NT2/D1 (cell line): Measurements from ENCODE around the gene TBC1D21.

Experiments
- DNase-seq: peaks from one replicate; pipeline ENCODE4 v3.0.0-alpha.2; 2011; ENCODE audit warnings: low read depth, low spot score
- H3K27me3 ChIP-seq: 2 replicates; pipeline ENCODE4 v1.6.0; 2011; ENCODE audit warnings: mild to moderate bottlenecking; ENCODE audit not compliant: insufficient read length, insufficient read depth
- H3K36me3 ChIP-seq: 2 replicates; pipeline ENCODE4 v1.6.1; 2011; ENCODE audit warnings: mild to moderate bottlenecking, low read length, mixed read lengths; ENCODE audit not compliant: insufficient read depth, insufficient read length
- H3K4me1 ChIP-seq: 2 replicates; pipeline ENCODE4 v1.5.1; 2011; ENCODE audit not compliant: insufficient read depth, insufficient read length
- H3K4me3 ChIP-seq: 2 replicates; pipeline ENCODE4 v1.5.1; 2011; ENCODE audit warnings: low read depth; ENCODE audit not compliant: insufficient read length
- H3K9ac ChIP-seq: 2 replicates; pipeline ENCODE4 v1.6.0; 2011; ENCODE audit warnings: low read depth; ENCODE audit not compliant: insufficient read length
- H3K9me3 ChIP-seq: 2 replicates; pipeline ENCODE4 v1.5.1; 2011; ENCODE audit warnings: mild to moderate bottlenecking, low read length; ENCODE audit not compliant: insufficient read depth
- SUZ12 ChIP-seq: IDR thresholded peaks from 2 replicates; pipeline ENCODE4 v1.6.1; 2011; ENCODE audit not compliant: insufficient read length, insufficient read depth; ENCODE audit errors: extremely low read depth
- YY1 ChIP-seq: IDR thresholded peaks from 2 replicates; pipeline ENCODE4 v1.6.1; 2011; ENCODE audit not compliant: insufficient read length, insufficient read depth
- ZNF274 ChIP-seq: IDR thresholded peaks from 2 replicates; pipeline ENCODE4 v1.6.1; 2011; ENCODE audit warnings: mild to moderate bottlenecking, low read depth, low read length

Gene TBC1D21

GRCh38 chr15:73923488-73924164, 50.3 kb downstream of the TBC1D21 start:
- Histone ChIP-seq H3K4me3 (no peak overlapping the region), H3K36me3 (peaks cover 10% of the 10 kb centered on the region), H3K27me3 (no peaks in the 10 kb centered on the region), H3K9me3 (peaks cover 5% of the 10 kb centered on the region; the same call in 1 of the 2 replicates), H3K9ac (peak overlapping the region; percentile 12), H3K4me1 (peaks cover 43% of the 10 kb centered on the region)
- TF ChIP-seq SUZ12 (no peak), ZNF274 (no peak), YY1 (no peak)
- no peak for DNase-seq

GRCh38 chr15:73924171-73924921, 51.0 kb downstream of the TBC1D21 start:
- Histone ChIP-seq H3K9ac (peak overlapping the region; percentile 12), H3K9me3 (no peaks in the 10 kb centered on the region), H3K36me3 (peaks cover 11% of the 10 kb centered on the region), H3K4me1 (peaks cover 49% of the 10 kb centered on the region), H3K4me3 (no peak overlapping the region), H3K27me3 (no peaks in the 10 kb centered on the region)
- DNase-seq = no peak
- TF ChIP-seq SUZ12 = no peak
- TF ChIP-seq YY1 = no peak

- no peaks in the 10 kb centered on the region for H3K27me3 ChIP-seq
- no peak for DNase-seq
- no peak for TF ChIP-seq YY1
- TF ChIP-seq SUZ12 = no peak
- TF ChIP-seq ZNF274 = no peak
- peaks cover 58% of the 10 kb centered on the region for H3K4me1 ChIP-seq
- H3K9me3 ChIP-seq = no peaks in the 10 kb centered on the region
- peak overlapping the region; percentile 70 for H3K9ac ChIP-seq
- peaks cover 13% of the 10 kb centered on the region for H3K36me3 ChIP-seq
- H3K4me3 ChIP-seq = peak overlapping the region; percentile 87
Observed at GRCh38 chr15:73925848-73926218, 52.5 kb downstream of the TBC1D21 start.

DNA sequence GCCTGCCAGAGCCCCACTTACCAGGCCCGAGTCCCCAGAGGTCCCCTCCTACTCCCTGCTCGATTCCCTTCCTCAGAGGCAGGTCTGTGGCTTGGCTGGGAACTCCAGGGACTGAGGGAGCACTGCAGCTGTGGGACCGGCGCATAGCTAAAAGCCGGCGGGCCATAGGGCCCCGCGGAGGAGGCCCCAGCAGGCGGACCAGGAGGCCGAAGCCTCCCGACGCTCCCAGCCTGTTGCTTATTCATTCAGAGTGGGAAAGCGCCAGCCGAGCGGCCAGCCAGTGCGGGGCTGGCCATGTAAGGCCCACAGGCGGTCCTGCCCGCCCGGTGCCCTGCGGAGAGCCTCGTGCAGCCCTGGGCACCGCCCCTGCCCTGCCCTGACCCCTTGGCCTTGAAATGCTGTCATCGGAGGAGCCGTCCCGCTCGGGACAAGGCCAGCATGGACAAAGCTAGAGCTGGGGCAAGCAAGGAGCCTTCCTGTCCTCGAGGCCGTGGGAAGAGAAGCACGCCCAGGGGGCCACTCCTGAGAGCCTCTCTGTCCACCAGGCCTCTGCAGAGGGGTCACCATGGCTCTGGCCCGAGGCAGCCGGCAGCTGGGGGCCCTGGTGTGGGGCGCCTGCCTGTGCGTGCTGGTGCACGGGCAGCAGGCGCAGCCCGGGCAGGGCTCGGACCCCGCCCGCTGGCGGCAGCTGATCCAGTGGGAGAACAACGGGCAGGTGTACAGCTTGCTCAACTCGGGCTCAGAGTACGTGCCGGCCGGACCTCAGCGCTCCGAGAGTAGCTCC, 53.0 kb downstream of the TBC1D21 start, which contains the start of gene LOXL1:
Gene LOXL1 (plus strand): TSS at position 244 of the 784 bp plus-strand sequence. CDS start 322 bp downstream, at position 566.
- Histone ChIP-seq H3K27me3 (no peaks in the 10 kb centered on the region), H3K4me3 (peak within 1 kb of the TSS; percentile 87), H3K36me3 (peaks cover 18% of the 10 kb centered on the region), H3K4me1 (peaks cover 55% of the 10 kb centered on the region), H3K9me3 (no peaks in the 10 kb centered on the region), H3K9ac (peak within 1 kb of the TSS; percentile 97)
- no peak for DNase-seq
- TF ChIP-seq YY1 = no peak
- no peak for TF ChIP-seq SUZ12
- no peak for TF ChIP-seq ZNF274

DNA sequence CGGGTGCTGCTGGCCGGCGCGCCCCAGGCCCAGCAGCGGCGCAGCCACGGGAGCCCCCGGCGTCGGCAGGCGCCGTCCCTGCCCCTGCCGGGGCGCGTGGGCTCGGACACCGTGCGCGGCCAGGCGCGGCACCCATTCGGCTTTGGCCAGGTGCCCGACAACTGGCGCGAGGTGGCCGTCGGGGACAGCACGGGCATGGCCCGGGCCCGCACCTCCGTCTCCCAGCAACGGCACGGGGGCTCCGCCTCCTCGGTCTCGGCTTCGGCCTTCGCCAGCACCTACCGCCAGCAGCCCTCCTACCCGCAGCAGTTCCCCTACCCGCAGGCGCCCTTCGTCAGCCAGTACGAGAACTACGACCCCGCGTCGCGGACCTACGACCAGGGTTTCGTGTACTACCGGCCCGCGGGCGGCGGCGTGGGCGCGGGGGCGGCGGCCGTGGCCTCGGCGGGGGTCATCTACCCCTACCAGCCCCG, 53.7 kb downstream of the TBC1D21 start:
- Histone ChIP-seq H3K4me1 (peaks cover 49% of the 10 kb centered on the region), H3K9me3 (no peaks in the 10 kb centered on the region), H3K4me3 (peak overlapping the region; percentile 87), H3K9ac (peak overlapping the region; percentile 97), H3K36me3 (peaks cover 24% of the 10 kb centered on the region), H3K27me3 (no peaks in the 10 kb centered on the region)
- TF ChIP-seq SUZ12 (no peak), YY1 (no peak), ZNF274 (no peak)
- DNase-seq = no peak

- Histone ChIP-seq H3K4me3 (peak overlapping the region; percentile 87), H3K4me1 (peaks cover 46% of the 10 kb centered on the region), H3K9me3 (no peaks in the 10 kb centered on the region), H3K27me3 (no peaks in the 10 kb centered on the region), H3K36me3 (peaks cover 29% of the 10 kb centered on the region), H3K9ac (peak overlapping the region; percentile 97)
- DNase-seq = no peak
- TF ChIP-seq ZNF274 (no peak), YY1 (no peak), SUZ12 (no peak)
Observed at GRCh38 chr15:73927476-73928240, 54.3 kb downstream of the TBC1D21 start.
